ENCODE measurements around the gene NR6A1.

The NR6A1 gene

GRCh38 chr9:124498499-124499146 lies 272.5 kb downstream of the NR6A1 start:
- no peak for DNase-seq

- DNase-seq, result no peak
Observed at GRCh38 chr9:124498040-124498439, 273.1 kb downstream of the NR6A1 start.

- DNase-seq, result no peak
Observed at GRCh38 chr9:124497441-124497840, 273.7 kb downstream of the NR6A1 start.

GRCh38 chr9:124496463-124496862 lies 274.6 kb downstream of the NR6A1 start:
- no peak for DNase-seq

GRCh38 chr9:124496075-124496449 lies 275.0 kb downstream of the NR6A1 start:
- DNase-seq, result no peak

GRCh38 chr9:124495126-124496074 lies 275.7 kb downstream of the NR6A1 start:
- no peak for DNase-seq

- no peak for DNase-seq
Observed at GRCh38 chr9:124493794-124494479, 277.2 kb downstream of the NR6A1 start.

- no peak for DNase-seq
Observed at GRCh38 chr9:124493218-124493617, 277.9 kb downstream of the NR6A1 start.

- DNase-seq, result no peak
Observed at GRCh38 chr9:124492818-124493217, 278.3 kb downstream of the NR6A1 start.

- no peak for DNase-seq
Observed at GRCh38 chr9:124491049-124491975, 279.8 kb downstream of the NR6A1 start.

- no peak for DNase-seq
Observed at GRCh38 chr9:124490004-124490403, 281.1 kb downstream of the NR6A1 start.

GRCh38 chr9:124489222-124489621 lies 281.9 kb downstream of the NR6A1 start:
- no peak for DNase-seq

GRCh38 chr9:124488641-124489210 lies 282.4 kb downstream of the NR6A1 start:
- DNase-seq, result no peak

- DNase-seq, result no peak
Observed at GRCh38 chr9:124487260-124488182, 283.6 kb downstream of the NR6A1 start.

GRCh38 chr9:124486778-124487259 lies 284.3 kb downstream of the NR6A1 start:
- DNase-seq, result no peak

GRCh38 chr9:124485936-124486335 lies 285.2 kb downstream of the NR6A1 start:
- no peak for DNase-seq

GRCh38 chr9:124485201-124485600 lies 285.9 kb downstream of the NR6A1 start:
- DNase-seq, result no peak

- DNase-seq, result no peak
Observed at GRCh38 chr9:124483481-124483880, 287.6 kb downstream of the NR6A1 start.

GRCh38 chr9:124482431-124483031 lies 288.6 kb downstream of the NR6A1 start:
- DNase-seq, result no peak

- no peak for DNase-seq
Observed at GRCh38 chr9:124481115-124481514, 290.0 kb downstream of the NR6A1 start.

Data from NCI-H1694 treated with DMSO at 0.1 percent for 48 hours (cell line).